Fibroblast of mammary gland (primary cell): Measurements from ENCODE around the gene PGA5.

Experiments used
- DNase-seq: peaks from one replicate; pipeline ENCODE4 v3.0.0-alpha.2; 2010; ENCODE audit warnings: low read depth
- H3K4me3 ChIP-seq: 2 replicates; pipeline ENCODE4 v1.5.1; 2011; ENCODE audit warnings: low read depth, mild to moderate bottlenecking, low read length, moderate library complexity; ENCODE audit not compliant: control insufficient read depth
- CTCF ChIP-seq: conservative IDR thresholded peaks from 2 replicates; pipeline ENCODE4 v1.5.1; 2011; ENCODE audit warnings: low read depth, low read length, inconsistent platforms; ENCODE audit not compliant: control insufficient read depth, insufficient read depth

PGA5 gene

DNA sequence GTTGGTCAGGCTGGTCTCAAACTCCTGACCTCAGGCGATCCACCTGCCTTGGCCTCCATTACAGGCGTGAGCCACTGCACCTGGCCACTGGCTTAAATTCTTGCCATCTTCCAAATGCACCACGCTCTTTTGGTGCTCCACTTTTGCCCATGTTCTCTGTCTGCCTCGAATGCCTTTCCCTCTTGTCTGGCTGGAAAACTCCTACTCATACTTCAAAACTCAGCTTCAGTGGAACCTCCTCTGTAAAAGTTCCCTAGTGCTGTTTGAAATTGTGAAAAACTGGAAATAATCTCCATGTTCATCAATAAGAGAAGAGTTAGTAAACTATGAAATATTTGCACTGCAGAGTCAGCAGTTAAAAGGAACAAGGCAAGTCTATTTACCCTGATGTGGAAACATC lies 42.6 kb downstream of the PGA5 start:
- no peak for DNase-seq

GRCh38 chr11:61287338-61287977 lies 46.5 kb downstream of the PGA5 start:
- H3K4me3 ChIP-seq = no peak overlapping the region
- no peak for DNase-seq
- no peak for TF ChIP-seq CTCF

More for the DNA sequence above, 42.6 kb downstream of the PGA5 start:
- no peak overlapping the region for H3K4me3 ChIP-seq
- no peak for TF ChIP-seq CTCF

DNA sequence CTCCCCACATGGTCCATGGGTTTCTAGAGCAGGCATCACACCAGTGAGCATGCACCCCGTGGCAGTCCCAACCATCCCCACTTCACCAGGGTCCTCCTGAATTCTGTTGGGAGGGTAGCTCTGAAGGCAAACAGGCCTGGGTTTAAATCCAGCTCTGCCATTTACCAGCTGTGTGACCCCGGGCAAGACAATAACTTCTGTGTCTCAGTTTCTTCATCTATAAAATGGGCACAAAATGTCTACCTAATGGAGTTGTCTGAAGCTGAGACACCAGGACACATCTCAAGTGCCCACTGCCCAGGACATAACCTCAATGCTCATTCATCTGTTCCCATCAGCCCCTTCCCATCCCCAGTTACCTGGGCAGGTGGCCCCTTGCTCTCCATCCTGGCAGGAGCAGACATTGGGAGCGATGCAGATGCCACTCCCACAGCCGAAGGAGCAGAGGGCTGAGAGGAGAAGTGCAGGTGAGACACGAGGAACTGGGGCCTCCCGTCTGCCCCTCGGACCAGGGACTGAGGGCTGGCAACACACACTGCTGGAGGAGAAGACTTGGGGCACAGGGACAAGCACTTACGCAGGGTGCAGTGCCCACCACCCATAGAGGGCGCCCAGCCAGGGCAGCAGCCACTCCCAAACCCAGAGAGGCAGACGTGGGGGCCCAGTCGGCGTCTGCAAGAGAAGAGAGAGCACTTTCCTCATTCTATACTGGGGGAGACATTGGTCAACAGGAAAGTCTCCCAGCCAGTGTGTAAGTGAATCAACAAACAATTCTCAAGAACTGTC lies 50.1 kb downstream of the PGA5 start:
- TF ChIP-seq CTCF = no peak
- H3K4me3 ChIP-seq = no peak overlapping the region
- no peak for DNase-seq

DNA sequence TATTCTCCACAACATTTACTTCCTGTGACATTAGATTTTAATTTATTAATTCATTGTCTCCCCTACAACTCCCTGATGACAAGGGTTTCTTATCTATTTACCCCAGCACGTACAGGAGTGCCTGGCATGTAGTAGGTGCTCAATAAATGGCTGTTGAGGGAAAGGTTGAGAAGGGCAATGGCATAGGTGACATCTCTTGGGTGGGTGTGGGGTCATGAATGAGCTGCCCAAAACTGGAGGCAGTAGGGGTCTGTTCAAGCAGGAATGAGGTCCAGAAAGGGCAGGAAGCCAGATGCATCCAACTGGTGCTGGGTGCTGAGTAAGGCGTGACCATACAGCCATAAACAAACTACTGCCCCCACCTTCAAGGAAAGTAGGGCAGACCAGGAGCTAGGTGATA lies 51.4 kb downstream of the PGA5 start:
- no peak for TF ChIP-seq CTCF
- no peak for DNase-seq
- H3K4me3 ChIP-seq = no peak overlapping the region

DNA sequence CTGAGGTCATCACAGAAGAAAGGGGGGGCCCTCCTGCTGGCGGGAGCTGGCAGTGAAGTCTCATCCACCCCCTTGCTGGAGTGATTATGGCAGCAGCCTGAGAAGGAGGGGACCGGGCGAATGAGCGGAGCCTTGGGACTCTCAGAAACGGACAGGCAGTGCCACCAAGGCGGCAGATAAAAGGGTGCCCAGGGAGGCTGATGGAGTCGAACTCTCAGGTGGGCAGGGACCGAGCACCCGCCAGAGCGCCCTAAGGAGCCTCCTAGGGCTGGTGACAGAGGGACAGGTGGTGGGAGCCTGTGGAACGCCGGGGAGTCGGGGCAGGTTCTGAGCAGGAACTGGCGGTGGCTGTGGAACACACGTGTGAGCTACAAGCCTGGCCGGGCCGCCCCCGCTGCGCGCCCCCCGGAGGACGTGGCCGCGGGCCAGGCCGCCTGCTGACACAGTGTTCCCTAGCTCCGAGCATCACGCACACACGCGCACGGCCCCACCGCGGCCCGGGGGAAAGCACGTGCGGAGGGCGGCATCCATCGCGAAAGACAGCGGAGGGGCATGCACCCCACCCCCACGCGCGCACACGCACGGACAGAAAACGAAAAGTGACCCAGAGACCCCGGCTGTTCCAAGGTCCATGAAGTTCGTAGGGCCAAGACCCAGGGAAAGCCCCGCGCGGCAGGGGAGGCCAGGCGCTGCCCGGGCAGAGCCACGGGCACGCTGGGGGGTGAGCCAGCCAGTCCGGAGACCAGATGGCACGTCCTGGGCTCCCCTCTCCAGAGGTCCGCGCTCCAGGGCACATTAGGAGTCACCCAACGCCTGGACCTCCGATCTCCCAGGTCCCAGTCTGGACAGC lies 53.1 kb downstream of the PGA5 start:
- peak overlapping the region; percentile 53 for H3K4me3 ChIP-seq

More for the DNA sequence above, 53.1 kb downstream of the PGA5 start:
- DNase-seq = peak; percentile 66
- peak; percentile 8 for TF ChIP-seq CTCF
